ENCODE measurements around the gene MTR. TPM values are rescaled to one million over a fixed set of nuclear protein-coding genes. Genes with fewer than 3 reads are reported as not detected.

Gene MTR
- total RNA-seq, 6 experiments from 2014 or later = 9.4 to 15.4 (median 11.8) TPM

DNA sequence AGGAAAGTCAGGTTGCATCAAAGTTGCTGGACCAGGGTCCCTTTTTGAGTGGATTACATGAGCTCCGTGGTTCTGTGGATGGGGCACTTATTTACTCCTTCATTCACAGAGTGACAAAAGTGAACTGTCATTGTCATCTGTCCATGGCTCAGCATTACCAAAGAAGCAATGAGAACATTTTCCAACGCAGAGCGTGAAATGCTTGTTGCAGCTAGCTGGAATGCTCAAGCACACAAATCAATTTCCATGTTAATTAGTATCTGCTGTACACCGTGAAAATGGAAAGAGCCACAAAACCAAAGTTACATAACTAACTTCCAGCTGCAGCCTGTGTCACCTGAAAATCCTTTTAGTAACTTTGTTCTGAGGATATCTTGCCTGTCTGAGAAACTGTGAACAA is 130.3 kb downstream of the MTR start:
- DNase-seq = no peak
- no peak overlapping the region for H3K27ac ChIP-seq
- no peak for ATAC-seq
- TF ChIP-seq POLR2A (IDR thresholded peaks at IDR 0.05) = no peak
- TF ChIP-seq, protein P1, sequence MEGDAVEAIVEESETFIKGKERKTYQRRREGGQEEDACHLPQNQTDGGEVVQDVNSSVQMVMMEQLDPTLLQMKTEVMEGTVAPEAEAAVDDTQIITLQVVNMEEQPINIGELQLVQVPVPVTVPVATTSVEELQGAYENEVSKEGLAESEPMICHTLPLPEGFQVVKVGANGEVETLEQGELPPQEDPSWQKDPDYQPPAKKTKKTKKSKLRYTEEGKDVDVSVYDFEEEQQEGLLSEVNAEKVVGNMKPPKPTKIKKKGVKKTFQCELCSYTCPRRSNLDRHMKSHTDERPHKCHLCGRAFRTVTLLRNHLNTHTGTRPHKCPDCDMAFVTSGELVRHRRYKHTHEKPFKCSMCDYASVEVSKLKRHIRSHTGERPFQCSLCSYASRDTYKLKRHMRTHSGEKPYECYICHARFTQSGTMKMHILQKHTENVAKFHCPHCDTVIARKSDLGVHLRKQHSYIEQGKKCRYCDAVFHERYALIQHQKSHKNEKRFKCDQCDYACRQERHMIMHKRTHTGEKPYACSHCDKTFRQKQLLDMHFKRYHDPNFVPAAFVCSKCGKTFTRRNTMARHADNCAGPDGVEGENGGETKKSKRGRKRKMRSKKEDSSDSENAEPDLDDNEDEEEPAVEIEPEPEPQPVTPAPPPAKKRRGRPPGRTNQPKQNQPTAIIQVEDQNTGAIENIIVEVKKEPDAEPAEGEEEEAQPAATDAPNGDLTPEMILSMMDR (IDR thresholded peaks at IDR 0.05) = no peak
- H3K4me1 ChIP-seq = no peaks in the 10 kb centered on the region
- intact Hi-C loops (cut with DNase I) = no loop called here
- 62% methylated on average over 4 of the region's 4 CpGs for WGBS (ENCODE audit: insufficient coverage, low coverage, low lambda C conversion rate, missing lambda C conversion rate)
- no peaks in the 10 kb centered on the region for H3K9me3 ChIP-seq
- H3K4me3 ChIP-seq = no peak overlapping the region
- no peaks in the 10 kb centered on the region for H3K36me3 ChIP-seq
- H3K27me3 ChIP-seq = no peaks in the 10 kb centered on the region

DNA sequence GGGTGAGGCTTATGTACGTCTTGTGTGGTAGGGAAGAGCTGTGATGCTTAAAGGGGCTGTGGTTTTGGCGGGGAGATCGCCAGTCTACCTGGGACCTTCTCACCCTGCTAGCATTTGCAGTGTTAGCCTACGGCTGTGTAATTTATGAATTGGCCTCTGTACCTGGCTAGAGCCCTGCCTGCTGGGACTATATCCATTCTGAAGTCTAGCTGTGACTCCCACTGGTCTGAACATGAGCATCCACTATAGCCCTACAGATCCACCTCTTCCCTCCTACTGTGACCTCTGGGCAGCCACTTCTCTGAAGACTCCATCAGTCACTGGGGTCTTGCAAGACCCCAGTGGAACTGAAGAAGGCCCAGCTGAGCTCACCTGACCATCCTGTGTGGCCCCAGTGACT is 135.4 kb downstream of the MTR start:
- intact Hi-C loops (cut with DNase I) = no loop called here
- H3K36me3 ChIP-seq = no peaks in the 10 kb centered on the region
- H3K4me3 ChIP-seq = no peak overlapping the region
- DNase-seq (no peak), ATAC-seq (no peak)
- 29% methylated on average over 2 of the region's 4 CpGs for WGBS (ENCODE audit: insufficient coverage, low coverage, low lambda C conversion rate, missing lambda C conversion rate)
- H3K27me3 ChIP-seq = no peaks in the 10 kb centered on the region
- H3K4me1 ChIP-seq = no peaks in the 10 kb centered on the region
- TF ChIP-seq POLR2A (IDR thresholded peaks at IDR 0.05) = no peak
- TF ChIP-seq, protein P1 (IDR thresholded peaks at IDR 0.05) = no peak
- no peaks in the 10 kb centered on the region for H3K9me3 ChIP-seq
- no peak overlapping the region for H3K27ac ChIP-seq

DNA sequence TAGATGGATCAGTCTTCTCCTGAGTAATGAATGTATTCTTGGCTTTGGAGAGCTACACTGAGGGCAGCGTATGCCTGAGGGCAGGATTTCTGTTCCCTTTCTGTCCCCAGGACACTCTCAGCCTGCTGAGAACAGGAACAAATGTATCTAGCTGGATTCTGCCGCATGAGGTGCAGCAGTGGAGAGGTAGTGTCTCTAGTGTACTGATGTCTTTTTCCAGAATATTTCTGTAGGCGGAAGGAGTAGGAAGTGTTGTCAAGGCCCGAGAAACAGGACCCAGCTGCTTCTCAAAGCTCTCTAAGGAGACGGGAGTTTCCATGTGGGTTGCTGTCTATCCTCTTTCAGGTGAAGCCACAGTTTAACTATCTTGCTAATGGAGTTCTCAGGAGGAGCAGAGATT is 143.7 kb downstream of the MTR start:
- Histone ChIP-seq H3K9me3 (no peaks in the 10 kb centered on the region), H3K4me1 (no peaks in the 10 kb centered on the region), H3K36me3 (no peaks in the 10 kb centered on the region), H3K27me3 (no peaks in the 10 kb centered on the region), H3K4me3 (no peak overlapping the region), H3K27ac (no peak overlapping the region)
- WGBS (ENCODE audit: insufficient coverage, low coverage, low lambda C conversion rate, missing lambda C conversion rate) = 54% methylated on average over 5 of the region's 5 CpGs
- no peak for TF ChIP-seq POLR2A (IDR thresholded peaks at IDR 0.05)
- ATAC-seq (no peak), DNase-seq (no peak)
- intact Hi-C loops (cut with DNase I) = no loop called here

DNA sequence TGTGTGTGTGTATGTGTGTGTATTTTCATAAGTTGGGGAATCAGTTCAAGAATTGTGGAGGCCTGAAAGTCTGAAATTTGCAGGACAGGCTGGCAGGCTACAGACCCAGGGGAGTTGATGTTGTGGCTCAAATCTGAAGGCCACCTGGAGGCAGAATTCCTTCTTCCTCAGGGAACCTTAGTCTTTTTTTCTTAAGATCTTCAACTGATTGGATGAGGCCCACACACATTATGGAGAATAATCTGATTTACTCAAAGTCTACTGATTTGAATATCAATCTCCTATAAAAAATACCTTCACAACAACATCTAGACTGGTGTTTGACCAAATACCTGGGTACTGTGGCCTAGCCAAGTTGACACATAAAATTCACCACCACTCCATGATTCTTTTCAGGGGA is 147.3 kb downstream of the MTR start:
- Histone ChIP-seq H3K4me1 (no peaks in the 10 kb centered on the region), H3K27ac (no peak overlapping the region), H3K4me3 (no peak overlapping the region), H3K27me3 (no peaks in the 10 kb centered on the region), H3K36me3 (no peaks in the 10 kb centered on the region), H3K9me3 (no peaks in the 10 kb centered on the region)
- no peak for DNase-seq
- no peak for TF ChIP-seq POLR2A (IDR thresholded peaks at IDR 0.05)
- TF ChIP-seq, protein P1 (IDR thresholded peaks at IDR 0.05) = no peak
- intact Hi-C loops (cut with DNase I) = no loop called here
- ATAC-seq = no peak

DNA sequence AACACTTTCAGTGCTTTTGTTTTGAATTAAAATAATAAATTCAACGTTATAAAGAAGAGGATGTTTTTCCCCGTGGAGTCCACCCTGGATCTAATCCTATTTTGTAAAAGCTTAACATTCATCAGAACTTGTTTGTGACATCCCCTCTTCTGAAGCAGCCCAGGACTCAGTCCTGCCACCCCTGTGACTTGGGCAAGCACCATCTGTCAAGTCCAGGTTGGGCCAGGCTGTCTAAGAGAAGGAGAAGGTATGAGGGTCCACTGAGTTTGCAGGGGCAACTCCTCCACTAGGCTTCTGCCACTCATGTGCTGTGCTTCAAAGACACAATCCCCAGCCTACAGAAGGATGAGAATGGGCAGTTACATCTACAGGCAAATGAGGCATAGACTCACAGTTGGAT is 149.5 kb downstream of the MTR start:
- Histone ChIP-seq H3K4me1 (no peaks in the 10 kb centered on the region), H3K9me3 (no peaks in the 10 kb centered on the region), H3K27ac (no peak overlapping the region), H3K36me3 (no peaks in the 10 kb centered on the region), H3K27me3 (no peaks in the 10 kb centered on the region), H3K4me3 (no peak overlapping the region)
- no peak for DNase-seq
- no peak for ATAC-seq
- WGBS (ENCODE audit: insufficient coverage, low coverage, low lambda C conversion rate, missing lambda C conversion rate) = 57% methylated on average over 2 of the region's 2 CpGs
- TF ChIP-seq POLR2A (IDR thresholded peaks at IDR 0.05) = no peak
- TF ChIP-seq, protein P1 (IDR thresholded peaks at IDR 0.05) = no peak
- intact Hi-C loops (cut with DNase I) = no loop called here
